Neural cell (in vitro differentiated cells): Measurements from ENCODE around the gene C11orf24. TPM values are rescaled to one million over a fixed set of nuclear protein-coding genes. Genes with fewer than 3 reads are reported as not detected.

ENCODE experiments used
- H2AFZ ChIP-seq: fragments of 200-600, 300-800 bp; sonication (generic), shearing (Covaris generic); 2 replicates; pipeline ENCODE4 v1.6.0; 2014; ENCODE audit warnings: low read depth, mild to moderate bottlenecking, antibody characterized with exemption, low read length, moderate library complexity
- H3F3A ChIP-seq: fragments of 200-600 bp; shearing (Covaris generic); 2 replicates; pipeline ENCODE4 v1.6.1; 2016; ENCODE audit warnings: mild to moderate bottlenecking, moderate library complexity, mixed read lengths, antibody characterized with exemption, low read length; ENCODE audit not compliant: insufficient read depth, poor library complexity, severe bottlenecking
- H3K27ac ChIP-seq: fragments of 200-600, 300-800 bp; sonication (generic), shearing (Covaris generic); 2 replicates; pipeline ENCODE4 v1.5.1; 2014; ENCODE audit warnings: mild to moderate bottlenecking, low read length, moderate library complexity
- H3K27me3 ChIP-seq: fragments of 300-800, 200-600 bp; sonication (generic), shearing (Covaris generic); 2 replicates; pipeline ENCODE4 v1.6.0; 2014; ENCODE audit warnings: mild to moderate bottlenecking, low read depth, low read length, moderate library complexity; ENCODE audit not compliant: insufficient read depth
- H3K36me3 ChIP-seq: fragments of 300-800, 200-600 bp; sonication (generic), shearing (Covaris generic); 2 replicates; pipeline ENCODE4 v1.5.1; 2014; ENCODE audit warnings: mild to moderate bottlenecking, antibody characterized with exemption, low read length, moderate library complexity; ENCODE audit not compliant: insufficient read depth
- H3K4me2 ChIP-seq: fragments of 300-800, 200-600 bp; sonication (generic), shearing (Covaris generic); 2 replicates; pipeline ENCODE4 v1.6.0; 2014; ENCODE audit warnings: mild to moderate bottlenecking, low read length
- H3K4me3 ChIP-seq: fragments of 300-800, 200-600 bp; sonication (generic), shearing (Covaris generic); 2 replicates; pipeline ENCODE4 v1.5.1; 2014; ENCODE audit warnings: mild to moderate bottlenecking, low read length, moderate library complexity
- H3K79me2 ChIP-seq: fragments of 200-600 bp; shearing (Covaris generic); replicated peaks from 2 replicates; pipeline ENCODE4 v1.6.0; 2014; ENCODE audit warnings: mild to moderate bottlenecking, low read length, moderate library complexity; ENCODE audit not compliant: insufficient read depth
- H3K9ac ChIP-seq: fragments of 300-800, 200-600 bp; sonication (generic), shearing (Covaris generic); 2 replicates; pipeline ENCODE4 v1.6.1; 2016; ENCODE audit warnings: mild to moderate bottlenecking, low read length, mixed read lengths
- H3K9me2 ChIP-seq: fragments of 200-600 bp; shearing (Covaris generic); 2 replicates; pipeline ENCODE4 v1.6.1; 2016; ENCODE audit warnings: mild to moderate bottlenecking, low read length, mixed read lengths; ENCODE audit not compliant: insufficient read depth
- H3K9me3 ChIP-seq: fragments of 200-600, 300-800 bp; sonication (generic), shearing (Covaris generic); 2 replicates; pipeline ENCODE4 v1.6.1; 2016; ENCODE audit warnings: mild to moderate bottlenecking, mixed run types, low read length, moderate library complexity, mixed read lengths
- H4K20me1 ChIP-seq: fragments of 200-600 bp; shearing (Covaris generic); 2 replicates; pipeline ENCODE4 v1.6.1; 2016; ENCODE audit warnings: mild to moderate bottlenecking, mixed run types; ENCODE audit not compliant: insufficient read depth
- EP300 ChIP-seq: fragments of 450-650 bp; conservative IDR thresholded peaks from 2 replicates; pipeline ENCODE4 v1.6.1; 2014; ENCODE audit warnings: antibody characterized with exemption, mild to moderate bottlenecking, moderate library complexity; ENCODE audit not compliant: poor library complexity, severe bottlenecking
- EZH2 ChIP-seq: fragments of 200-600, 300-800 bp; shearing (Covaris generic), sonication (generic); IDR thresholded peaks from 2 replicates; pipeline ENCODE4 v1.6.1; 2014; ENCODE audit warnings: antibody characterized with exemption, low read length, borderline replicate concordance, mild to moderate bottlenecking; ENCODE audit not compliant: insufficient read depth, poor library complexity, severe bottlenecking
- MXI1 ChIP-seq: fragments of 450-650 bp; conservative IDR thresholded peaks from 2 replicates; pipeline ENCODE4 v1.6.1; 2014; ENCODE audit warnings: antibody characterized with exemption, mild to moderate bottlenecking; ENCODE audit not compliant: poor library complexity, severe bottlenecking
- POLR2AphosphoS5 ChIP-seq: IDR thresholded peaks from 2 replicates; pipeline ENCODE4 v1.6.1; 2012
- RAD21 ChIP-seq: fragments of 450-650 bp; conservative IDR thresholded peaks from 2 replicates; pipeline ENCODE4 v1.6.1; 2014; ENCODE audit warnings: antibody characterized with exemption, mild to moderate bottlenecking, moderate library complexity
- SMC3 ChIP-seq: fragments of 450-650 bp; conservative IDR thresholded peaks from 2 replicates; pipeline ENCODE4 v1.6.1; 2014; ENCODE audit warnings: antibody characterized with exemption, mild to moderate bottlenecking, moderate library complexity; ENCODE audit not compliant: poor library complexity
- TAF1 ChIP-seq: IDR thresholded peaks from 2 replicates; pipeline ENCODE4 v1.6.1; 2012; ENCODE audit warnings: low read depth
- polyA plus RNA-seq: library from polyadenylated mRNA; depleted of rRNA; stranded (reverse); fragments of >200 nt; gene quantifications from 2 replicates; pipeline ENCODE4 v1.2.3, GENCODE V29; 2014
- TF ChIP-seq, protein P1 (sequence below): IDR thresholded peaks from 2 replicates; pipeline ENCODE4 v1.6.1; 2012; ENCODE audit warnings: borderline replicate concordance
- TF ChIP-seq, protein P2 (sequence below): fragments of 450-650 bp; IDR thresholded peaks from 2 replicates; pipeline ENCODE4 v1.5.1; 2014; ENCODE audit warnings: antibody characterized with exemption, mild to moderate bottlenecking, moderate library complexity; ENCODE audit not compliant: poor library complexity, severe bottlenecking

Gene C11orf24
- polyA plus RNA-seq, 1 donor from 2014 or later: 9.6 TPM

DNA sequence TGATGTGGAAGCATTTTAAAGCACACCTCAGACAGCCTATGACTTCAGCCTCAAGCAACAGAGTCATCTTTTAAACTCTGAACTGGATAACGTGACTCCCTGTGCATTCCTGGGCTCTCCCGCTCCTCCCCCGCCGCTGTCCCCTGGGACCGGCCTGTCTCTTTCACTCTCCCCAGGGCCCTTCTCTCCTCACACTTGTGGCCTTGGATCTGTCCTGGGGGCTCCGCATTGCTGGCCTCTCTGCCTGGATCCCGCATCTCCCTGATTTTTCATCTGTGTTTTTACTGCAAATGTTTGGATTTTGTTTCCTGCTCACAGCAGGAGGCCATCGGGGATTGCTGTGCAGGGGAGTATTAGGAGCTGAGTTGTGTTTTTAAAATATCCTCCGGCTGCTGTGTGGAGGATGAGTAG is 15.4 kb downstream of the C11orf24 start:
- Histone ChIP-seq H3K9me3 (no peaks in the 10 kb centered on the region), H4K20me1 (no peaks in the 10 kb centered on the region), H3K4me2 (no peak overlapping the region), H2AFZ (no peak overlapping the region), H3K27me3 (no peaks in the 10 kb centered on the region), H3K79me2 (no peaks in the 10 kb centered on the region), H3K27ac (no peak overlapping the region), H3F3A (no peaks in the 10 kb centered on the region), H3K4me3 (no peak overlapping the region), H3K36me3 (no peaks in the 10 kb centered on the region), H3K9ac (no peak overlapping the region), H3K9me2 (no peaks in the 10 kb centered on the region)
- no peak for TF ChIP-seq EP300
- TF ChIP-seq, protein P1, sequence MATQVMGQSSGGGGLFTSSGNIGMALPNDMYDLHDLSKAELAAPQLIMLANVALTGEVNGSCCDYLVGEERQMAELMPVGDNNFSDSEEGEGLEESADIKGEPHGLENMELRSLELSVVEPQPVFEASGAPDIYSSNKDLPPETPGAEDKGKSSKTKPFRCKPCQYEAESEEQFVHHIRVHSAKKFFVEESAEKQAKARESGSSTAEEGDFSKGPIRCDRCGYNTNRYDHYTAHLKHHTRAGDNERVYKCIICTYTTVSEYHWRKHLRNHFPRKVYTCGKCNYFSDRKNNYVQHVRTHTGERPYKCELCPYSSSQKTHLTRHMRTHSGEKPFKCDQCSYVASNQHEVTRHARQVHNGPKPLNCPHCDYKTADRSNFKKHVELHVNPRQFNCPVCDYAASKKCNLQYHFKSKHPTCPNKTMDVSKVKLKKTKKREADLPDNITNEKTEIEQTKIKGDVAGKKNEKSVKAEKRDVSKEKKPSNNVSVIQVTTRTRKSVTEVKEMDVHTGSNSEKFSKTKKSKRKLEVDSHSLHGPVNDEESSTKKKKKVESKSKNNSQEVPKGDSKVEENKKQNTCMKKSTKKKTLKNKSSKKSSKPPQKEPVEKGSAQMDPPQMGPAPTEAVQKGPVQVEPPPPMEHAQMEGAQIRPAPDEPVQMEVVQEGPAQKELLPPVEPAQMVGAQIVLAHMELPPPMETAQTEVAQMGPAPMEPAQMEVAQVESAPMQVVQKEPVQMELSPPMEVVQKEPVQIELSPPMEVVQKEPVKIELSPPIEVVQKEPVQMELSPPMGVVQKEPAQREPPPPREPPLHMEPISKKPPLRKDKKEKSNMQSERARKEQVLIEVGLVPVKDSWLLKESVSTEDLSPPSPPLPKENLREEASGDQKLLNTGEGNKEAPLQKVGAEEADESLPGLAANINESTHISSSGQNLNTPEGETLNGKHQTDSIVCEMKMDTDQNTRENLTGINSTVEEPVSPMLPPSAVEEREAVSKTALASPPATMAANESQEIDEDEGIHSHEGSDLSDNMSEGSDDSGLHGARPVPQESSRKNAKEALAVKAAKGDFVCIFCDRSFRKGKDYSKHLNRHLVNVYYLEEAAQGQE: no peak
- TF ChIP-seq EZH2: no peak
- no peak for TF ChIP-seq RAD21
- TF ChIP-seq TAF1: no peak
- TF ChIP-seq, protein P2, sequence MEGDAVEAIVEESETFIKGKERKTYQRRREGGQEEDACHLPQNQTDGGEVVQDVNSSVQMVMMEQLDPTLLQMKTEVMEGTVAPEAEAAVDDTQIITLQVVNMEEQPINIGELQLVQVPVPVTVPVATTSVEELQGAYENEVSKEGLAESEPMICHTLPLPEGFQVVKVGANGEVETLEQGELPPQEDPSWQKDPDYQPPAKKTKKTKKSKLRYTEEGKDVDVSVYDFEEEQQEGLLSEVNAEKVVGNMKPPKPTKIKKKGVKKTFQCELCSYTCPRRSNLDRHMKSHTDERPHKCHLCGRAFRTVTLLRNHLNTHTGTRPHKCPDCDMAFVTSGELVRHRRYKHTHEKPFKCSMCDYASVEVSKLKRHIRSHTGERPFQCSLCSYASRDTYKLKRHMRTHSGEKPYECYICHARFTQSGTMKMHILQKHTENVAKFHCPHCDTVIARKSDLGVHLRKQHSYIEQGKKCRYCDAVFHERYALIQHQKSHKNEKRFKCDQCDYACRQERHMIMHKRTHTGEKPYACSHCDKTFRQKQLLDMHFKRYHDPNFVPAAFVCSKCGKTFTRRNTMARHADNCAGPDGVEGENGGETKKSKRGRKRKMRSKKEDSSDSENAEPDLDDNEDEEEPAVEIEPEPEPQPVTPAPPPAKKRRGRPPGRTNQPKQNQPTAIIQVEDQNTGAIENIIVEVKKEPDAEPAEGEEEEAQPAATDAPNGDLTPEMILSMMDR: no peak
- no peak for TF ChIP-seq MXI1
- no peak for TF ChIP-seq POLR2AphosphoS5
- TF ChIP-seq SMC3: no peak

DNA sequence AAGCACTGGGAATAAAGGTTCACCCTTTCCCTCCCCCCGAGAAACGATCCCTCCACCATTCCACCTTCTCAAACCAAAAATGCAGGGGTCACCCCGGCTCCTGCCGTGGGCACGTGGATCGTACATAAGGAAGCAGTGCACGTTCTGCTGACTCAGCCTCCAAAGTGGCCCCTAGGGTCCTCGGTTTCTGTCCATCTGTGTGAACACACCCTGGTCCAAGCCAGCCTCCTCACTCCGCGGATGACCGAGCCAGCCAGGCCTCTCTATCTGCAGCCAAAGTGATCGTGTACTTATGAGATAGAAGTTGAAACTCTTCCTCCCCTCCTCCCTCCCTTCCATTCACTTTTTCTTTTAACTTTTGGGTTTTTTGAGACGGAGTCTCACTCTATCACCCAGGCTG is 16.2 kb downstream of the C11orf24 start:
- H3K4me3 ChIP-seq: no peak overlapping the region
- no peak overlapping the region for H2AFZ ChIP-seq
- no peaks in the 10 kb centered on the region for H3K36me3 ChIP-seq
- TF ChIP-seq, protein P2: no peak
- TF ChIP-seq MXI1 (no peak), RAD21 (no peak), SMC3 (no peak), EP300 (no peak), EZH2 (no peak), TAF1 (no peak), POLR2AphosphoS5 (no peak)
- TF ChIP-seq, protein P1: no peak
- no peak overlapping the region for H3K4me2 ChIP-seq
- no peaks in the 10 kb centered on the region for H3K9me3 ChIP-seq
- H3F3A ChIP-seq: no peaks in the 10 kb centered on the region
- no peaks in the 10 kb centered on the region for H3K27me3 ChIP-seq
- H3K79me2 ChIP-seq: no peaks in the 10 kb centered on the region
- H3K27ac ChIP-seq: no peak overlapping the region
- H3K9me2 ChIP-seq: no peaks in the 10 kb centered on the region
- H4K20me1 ChIP-seq: no peaks in the 10 kb centered on the region
- no peak overlapping the region for H3K9ac ChIP-seq
